A673 (cell line): ENCODE data around the gene RPGRIP1.

ENCODE experiments used
- CTCF ChIP-seq: fragments of 300-800, 200-600 bp; sonication (generic); conservative IDR thresholded peaks from 2 replicates; pipeline ENCODE4 v1.5.1; 2017; ENCODE audit warnings: low read depth, mild to moderate bottlenecking, antibody characterized with exemption, low read length, moderate library complexity, mixed read lengths
- EZH2 ChIP-seq: fragments of 200-600 bp; sonication (generic); IDR thresholded peaks from 2 replicates; pipeline ENCODE4 v1.6.1; 2017; ENCODE audit warnings: borderline replicate concordance, low read depth, mild to moderate bottlenecking, mixed read lengths, antibody characterized with exemption, low read length; ENCODE audit not compliant: poor library complexity, severe bottlenecking

DNA sequence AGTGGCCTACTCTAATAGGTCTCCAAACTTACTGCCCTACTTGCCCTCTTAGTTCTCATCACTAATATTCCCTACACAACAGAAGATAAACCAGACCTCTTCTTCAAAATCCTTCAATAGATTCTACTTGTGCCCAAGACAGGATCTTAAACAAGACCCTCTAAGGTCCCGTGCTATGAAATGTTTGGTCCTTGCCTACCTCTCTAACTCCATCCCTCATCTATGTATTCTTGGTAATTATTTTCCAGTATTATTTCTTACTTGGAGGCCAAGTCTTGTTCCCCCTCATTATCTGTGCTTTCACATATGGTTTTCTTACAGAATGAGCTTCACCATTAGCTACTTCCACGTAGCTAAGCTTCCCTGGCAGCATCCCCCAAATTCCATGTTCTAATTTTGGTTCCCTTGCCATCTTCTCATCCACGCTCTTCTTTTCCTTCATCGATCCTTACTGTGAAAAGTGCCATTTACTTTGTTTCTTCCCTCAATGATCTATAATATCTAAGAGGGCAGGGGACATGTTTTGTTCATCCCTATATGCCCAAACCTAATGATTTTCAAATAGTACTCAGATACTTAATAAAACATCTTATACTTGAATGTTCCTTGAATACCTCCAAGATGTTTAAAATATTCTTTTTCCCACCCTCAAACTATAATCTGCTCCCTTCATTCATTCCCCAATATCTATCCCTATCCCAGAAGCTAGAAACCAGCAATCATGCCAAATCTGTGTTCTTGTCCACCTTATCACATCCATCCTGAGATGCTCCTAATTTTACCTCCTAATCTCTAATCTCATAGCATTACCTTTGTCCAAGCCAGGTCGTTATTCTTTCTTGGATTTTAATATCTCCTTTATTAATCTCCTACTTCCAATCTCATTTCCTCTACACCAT is 20.7 kb upstream of the RPGRIP1 start:
- no peak for TF ChIP-seq CTCF
- no peak for TF ChIP-seq EZH2
